DOHH2 (cell line): ENCODE measurements around the gene SLC6A19.

Source experiments
- H3F3A ChIP-seq: fragments of 200-600 bp; sonication (generic), shearing (Covaris generic); 2 replicates; pipeline ENCODE4 v1.6.0; 2016; ENCODE audit warnings: antibody characterized with exemption, mild to moderate bottlenecking; ENCODE audit not compliant: control insufficient read depth, insufficient read depth
- H3K27ac ChIP-seq: fragments of 200-600 bp; sonication (generic); 2 replicates; pipeline ENCODE4 v1.5.1; 2014; ENCODE audit warnings: low read depth, mild to moderate bottlenecking, low read length, moderate library complexity
- H3K27me3 ChIP-seq: fragments of 200-600 bp; sonication (generic); 2 replicates; pipeline ENCODE4 v1.6.1; 2014; ENCODE audit warnings: mild to moderate bottlenecking, low read length, mixed read lengths; ENCODE audit not compliant: control insufficient read depth
- H3K36me3 ChIP-seq: fragments of 200-600 bp; sonication (generic); 2 replicates; pipeline ENCODE4 v1.6.1; 2014; ENCODE audit warnings: mild to moderate bottlenecking, low read length, moderate library complexity, mixed read lengths; ENCODE audit not compliant: control insufficient read depth
- H3K4me1 ChIP-seq: fragments of 200-600 bp; sonication (generic); 2 replicates; pipeline ENCODE4 v1.6.1; 2014; ENCODE audit warnings: mild to moderate bottlenecking, low read length, mixed read lengths; ENCODE audit not compliant: control insufficient read depth
- H3K4me2 ChIP-seq: fragments of 200-600 bp; sonication (generic); 2 replicates; pipeline ENCODE4 v1.6.0; 2014; ENCODE audit warnings: mild to moderate bottlenecking, low read length, moderate library complexity
- H3K4me3 ChIP-seq: fragments of 200-600 bp; sonication (generic); 2 replicates; pipeline ENCODE4 v1.5.1; 2014; ENCODE audit warnings: mild to moderate bottlenecking, low read length, mixed read lengths
- H3K79me2 ChIP-seq: fragments of 200-600 bp; sonication (generic); 2 replicates; pipeline ENCODE4 v1.6.1; 2014; ENCODE audit warnings: mild to moderate bottlenecking, low read length, mixed read lengths; ENCODE audit not compliant: control insufficient read depth
- H3K9me2 ChIP-seq: fragments of 200-600 bp; sonication (generic); replicated peaks from 2 replicates; pipeline ENCODE4 v1.6.1; 2014; ENCODE audit warnings: mild to moderate bottlenecking, low read length, mixed read lengths; ENCODE audit not compliant: control insufficient read depth
- H3K9me3 ChIP-seq: fragments of 200-600 bp; sonication (generic); 2 replicates; pipeline ENCODE4 v1.6.1; 2014; ENCODE audit warnings: antibody characterized with exemption, low read length, mixed read lengths; ENCODE audit not compliant: control insufficient read depth, insufficient read depth
- H4K20me1 ChIP-seq: fragments of 200-600 bp; sonication (generic); 2 replicates; pipeline ENCODE4 v1.6.0; 2014; ENCODE audit warnings: low read depth, mild to moderate bottlenecking, antibody characterized with exemption, low read length, moderate library complexity; ENCODE audit not compliant: control insufficient read depth, insufficient read depth
- EZH2phosphoT487 ChIP-seq: fragments of 200-600 bp; sonication (generic); IDR thresholded peaks from 2 replicates; pipeline ENCODE4 v1.6.1; 2017; ENCODE audit warnings: borderline replicate concordance, mild to moderate bottlenecking, antibody characterized with exemption, low read length, moderate library complexity, mixed read lengths
- TF ChIP-seq, protein P1 (sequence below): fragments of 200-600 bp; sonication (generic); IDR thresholded peaks from one replicate; pipeline ENCODE4 v1.5.1; 2014; ENCODE audit warnings: antibody characterized with exemption, mild to moderate bottlenecking, low read depth, low read length; ENCODE audit not compliant: poor library complexity, severe bottlenecking

Gene SLC6A19

DNA sequence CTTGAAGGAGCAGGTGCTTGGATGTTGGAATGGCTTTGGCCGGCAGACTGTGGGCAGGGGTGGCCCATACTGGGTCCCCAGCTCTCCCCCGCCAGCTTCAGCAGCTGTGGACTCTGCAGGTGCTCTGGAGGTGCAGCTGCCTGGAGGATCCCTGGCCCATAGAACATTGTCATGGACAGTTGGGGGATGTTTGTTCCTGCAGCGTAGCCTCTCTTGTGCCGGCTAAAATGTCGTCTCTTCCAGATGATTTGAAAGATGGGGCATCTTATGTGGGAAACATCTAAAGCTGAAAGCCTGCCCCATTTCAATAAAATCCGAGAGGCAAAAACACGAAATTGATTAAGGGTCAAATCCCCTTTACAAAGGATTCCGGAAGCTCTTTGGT, 13.5 kb upstream of the SLC6A19 start:
- Histone ChIP-seq H3F3A (no peaks in the 10 kb centered on the region), H3K4me3 (no peak overlapping the region), H3K9me2 (no peaks in the 10 kb centered on the region), H3K36me3 (no peaks in the 10 kb centered on the region), H3K27ac (no peak overlapping the region), H3K9me3 (no peaks in the 10 kb centered on the region), H3K4me2 (no peak overlapping the region), H3K4me1 (peaks cover 7% of the 10 kb centered on the region), H4K20me1 (no peaks in the 10 kb centered on the region), H3K79me2 (no peaks in the 10 kb centered on the region), H3K27me3 (no peaks in the 10 kb centered on the region)
- TF ChIP-seq, protein P1, sequence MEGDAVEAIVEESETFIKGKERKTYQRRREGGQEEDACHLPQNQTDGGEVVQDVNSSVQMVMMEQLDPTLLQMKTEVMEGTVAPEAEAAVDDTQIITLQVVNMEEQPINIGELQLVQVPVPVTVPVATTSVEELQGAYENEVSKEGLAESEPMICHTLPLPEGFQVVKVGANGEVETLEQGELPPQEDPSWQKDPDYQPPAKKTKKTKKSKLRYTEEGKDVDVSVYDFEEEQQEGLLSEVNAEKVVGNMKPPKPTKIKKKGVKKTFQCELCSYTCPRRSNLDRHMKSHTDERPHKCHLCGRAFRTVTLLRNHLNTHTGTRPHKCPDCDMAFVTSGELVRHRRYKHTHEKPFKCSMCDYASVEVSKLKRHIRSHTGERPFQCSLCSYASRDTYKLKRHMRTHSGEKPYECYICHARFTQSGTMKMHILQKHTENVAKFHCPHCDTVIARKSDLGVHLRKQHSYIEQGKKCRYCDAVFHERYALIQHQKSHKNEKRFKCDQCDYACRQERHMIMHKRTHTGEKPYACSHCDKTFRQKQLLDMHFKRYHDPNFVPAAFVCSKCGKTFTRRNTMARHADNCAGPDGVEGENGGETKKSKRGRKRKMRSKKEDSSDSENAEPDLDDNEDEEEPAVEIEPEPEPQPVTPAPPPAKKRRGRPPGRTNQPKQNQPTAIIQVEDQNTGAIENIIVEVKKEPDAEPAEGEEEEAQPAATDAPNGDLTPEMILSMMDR, result no peak
- no peak for TF ChIP-seq EZH2phosphoT487

DNA sequence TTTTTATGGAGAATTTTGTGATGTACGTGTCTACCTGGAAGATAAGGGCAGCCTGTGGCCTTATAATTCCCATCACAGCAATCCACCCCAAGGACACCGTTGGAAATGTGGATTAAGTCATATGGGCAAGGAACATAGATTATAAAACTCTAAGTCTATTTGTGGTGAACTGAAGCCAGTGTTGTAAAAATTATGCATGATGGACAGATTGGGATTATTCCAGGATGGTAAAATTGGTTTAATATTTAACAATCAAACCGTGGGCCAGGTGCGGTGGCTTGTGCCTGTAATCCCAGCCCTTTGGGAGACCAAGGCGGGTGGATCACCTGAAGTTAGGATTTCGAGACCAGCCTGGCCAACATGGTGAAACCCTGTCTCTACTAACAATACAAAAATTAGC, 12.9 kb upstream of the SLC6A19 start:
- H3K27ac ChIP-seq, result no peak overlapping the region
- TF ChIP-seq, protein P1, result no peak
- TF ChIP-seq EZH2phosphoT487, result no peak
- H3K4me1 ChIP-seq, result peaks cover 7% of the 10 kb centered on the region

DNA sequence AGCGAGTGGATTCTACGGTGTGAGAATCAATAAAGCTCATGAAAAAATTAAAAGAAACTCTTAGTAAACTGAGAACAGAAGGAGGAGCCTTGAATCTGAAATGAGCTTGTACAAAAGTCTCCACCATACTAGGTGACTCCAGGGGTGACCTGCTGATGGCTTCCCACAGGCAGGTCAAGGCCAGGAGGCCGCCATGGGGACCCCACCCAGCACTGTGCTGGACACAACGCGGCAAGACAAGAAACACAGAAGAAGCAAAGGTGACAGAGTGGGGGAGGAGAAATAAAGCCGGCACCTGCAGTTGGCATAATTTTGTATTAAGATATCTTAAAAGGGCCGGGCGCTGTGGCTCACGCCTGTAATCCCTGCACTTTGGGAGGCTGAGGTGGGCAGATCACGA, 12.1 kb upstream of the SLC6A19 start:
- H4K20me1 ChIP-seq, result no peaks in the 10 kb centered on the region
- H3K4me2 ChIP-seq, result no peak overlapping the region
- no peaks in the 10 kb centered on the region for H3K79me2 ChIP-seq
- no peaks in the 10 kb centered on the region for H3F3A ChIP-seq
- no peak overlapping the region for H3K4me3 ChIP-seq
- H3K27me3 ChIP-seq, result no peaks in the 10 kb centered on the region
- peaks cover 7% of the 10 kb centered on the region for H3K4me1 ChIP-seq
- no peaks in the 10 kb centered on the region for H3K9me3 ChIP-seq
- H3K36me3 ChIP-seq, result no peaks in the 10 kb centered on the region
- no peak overlapping the region for H3K27ac ChIP-seq
- H3K9me2 ChIP-seq, result no peaks in the 10 kb centered on the region
- no peak for TF ChIP-seq EZH2phosphoT487
- TF ChIP-seq, protein P1, result no peak

More for the DNA sequence above, 12.9 kb upstream of the SLC6A19 start:
- Histone ChIP-seq H3K4me2 (no peak overlapping the region), H3K36me3 (no peaks in the 10 kb centered on the region), H3K79me2 (no peaks in the 10 kb centered on the region), H3K27me3 (no peaks in the 10 kb centered on the region), H3K9me2 (no peaks in the 10 kb centered on the region), H3K4me3 (no peak overlapping the region), H4K20me1 (no peaks in the 10 kb centered on the region), H3K9me3 (no peaks in the 10 kb centered on the region), H3F3A (no peaks in the 10 kb centered on the region)

DNA sequence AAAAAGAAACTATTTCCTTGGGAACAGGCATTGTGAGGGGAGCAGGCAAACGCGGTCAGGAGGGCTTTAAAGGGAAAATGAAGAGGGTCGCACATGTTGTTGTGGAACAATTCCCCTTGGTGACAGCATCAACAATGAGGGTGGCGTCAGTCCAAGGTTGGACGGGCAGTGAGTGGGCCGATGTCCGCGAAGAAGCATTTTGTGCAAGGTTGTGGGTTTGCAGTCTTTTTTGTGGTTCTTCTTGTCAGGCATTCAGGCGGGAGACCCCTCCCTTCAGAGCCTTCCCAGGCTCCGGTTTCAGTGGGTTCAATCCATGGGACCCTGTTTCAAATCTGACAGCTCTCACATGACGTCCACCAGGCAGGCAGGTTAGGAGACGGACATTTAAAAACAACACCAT, 11.1 kb upstream of the SLC6A19 start:
- Histone ChIP-seq H3K79me2 (no peaks in the 10 kb centered on the region), H3K4me3 (no peak overlapping the region), H3K27me3 (no peaks in the 10 kb centered on the region), H4K20me1 (no peaks in the 10 kb centered on the region), H3K36me3 (no peaks in the 10 kb centered on the region), H3K4me1 (peaks cover 7% of the 10 kb centered on the region), H3K4me2 (no peak overlapping the region), H3F3A (no peaks in the 10 kb centered on the region), H3K27ac (no peak overlapping the region), H3K9me2 (no peaks in the 10 kb centered on the region), H3K9me3 (no peaks in the 10 kb centered on the region)
- no peak for TF ChIP-seq EZH2phosphoT487
- TF ChIP-seq, protein P1, result no peak
